Keratinocyte (primary cell): Measurements from ENCODE around the gene FIGN. TPM values are rescaled to one million over a fixed set of nuclear protein-coding genes. Genes with fewer than 3 reads are reported as not detected.

Experiments used
- DNase-seq: peaks from one replicate; pipeline ENCODE4 v3.0.0-alpha.2; 2011; ENCODE audit warnings: low read depth, missing footprints, low spot score
- FAIRE-seq: peaks from 2 replicates; lab custom pipeline; 2011; peaks lifted over from hg19 to GRCh38; lab: Jason Lieb, UNC
- H2AFZ ChIP-seq: 2 replicates; pipeline ENCODE4 v1.6.0; 2012; ENCODE audit warnings: low read length, control low read depth, inconsistent platforms; ENCODE audit not compliant: control insufficient read depth
- H3K27ac ChIP-seq: 2 replicates; pipeline ENCODE4 v1.5.1; 2011; ENCODE audit warnings: low read length; ENCODE audit not compliant: control insufficient read depth, insufficient read depth
- H3K27me3 ChIP-seq: 3 replicates; pipeline ENCODE4 v1.6.0; 2011; ENCODE audit warnings: low read length; ENCODE audit not compliant: control insufficient read depth, insufficient read depth; ENCODE audit errors: extremely low read depth
- H3K36me3 ChIP-seq, 2 experiments: 2 replicates in 1 of 2; 3 replicates in 1 of 2; pipeline ENCODE4 v1.5.1; 2011; ENCODE audit warnings: low read length in 2 of 2, mild to moderate bottlenecking in 1 of 2; ENCODE audit not compliant: control insufficient read depth in 2 of 2, insufficient read depth in 2 of 2; ENCODE audit errors: extremely low read depth in 1 of 2
- H3K4me1 ChIP-seq: 3 replicates; pipeline ENCODE4 v1.5.1; 2011; ENCODE audit warnings: low read length; ENCODE audit not compliant: control insufficient read depth, insufficient read depth; ENCODE audit errors: extremely low read depth
- H3K4me2 ChIP-seq: 3 replicates; pipeline ENCODE4 v1.6.0; 2011; ENCODE audit warnings: low read depth, low read length; ENCODE audit not compliant: control insufficient read depth, insufficient read depth; ENCODE audit errors: extremely low read depth
- H3K4me3 ChIP-seq, 3 experiments: fragments of 200-600 bp in 1 of 3; sonication (generic) in 1 of 3; 2 replicates in 2 of 3; 3 replicates in 1 of 3; pipeline ENCODE4 v1.5.1; 2011 to 2016; ENCODE audit warnings: low read length in 3 of 3, mild to moderate bottlenecking in 3 of 3, control low read depth in 2 of 3, inconsistent platforms in 1 of 3, low read depth in 1 of 3, mixed read lengths in 1 of 3, mixed run types in 1 of 3, moderate library complexity in 1 of 3; ENCODE audit not compliant: control insufficient read depth in 2 of 3, insufficient read depth in 2 of 3; ENCODE audit errors: extremely low read depth in 1 of 3
- H3K79me2 ChIP-seq: 2 replicates; pipeline ENCODE4 v1.6.0; 2012; ENCODE audit warnings: low read length; ENCODE audit not compliant: control insufficient read depth, insufficient read depth
- H3K9ac ChIP-seq: 3 replicates; pipeline ENCODE4 v1.6.0; 2011; ENCODE audit warnings: low read length; ENCODE audit not compliant: control insufficient read depth, insufficient read depth; ENCODE audit errors: extremely low read depth
- H3K9me1 ChIP-seq: 3 replicates; pipeline ENCODE4 v1.6.0; 2011; ENCODE audit warnings: low read length; ENCODE audit not compliant: control insufficient read depth, insufficient read depth; ENCODE audit errors: extremely low read depth
- H3K9me3 ChIP-seq: 2 replicates; pipeline ENCODE4 v1.5.1; 2012; ENCODE audit warnings: low read depth, low read length; ENCODE audit not compliant: control insufficient read depth
- H4K20me1 ChIP-seq: 3 replicates; pipeline ENCODE4 v1.6.0; 2011; ENCODE audit warnings: low read length; ENCODE audit not compliant: control insufficient read depth, insufficient read depth; ENCODE audit errors: extremely low read depth
- CTCF ChIP-seq, 3 experiments: IDR thresholded peaks in 1 of 3; conservative IDR thresholded peaks in 1 of 3; optimal IDR thresholded peaks in 1 of 3; 2 replicates in 2 of 3; 3 replicates in 1 of 3; pipeline versions ENCODE3 to v1.5.1; 2011; ENCODE audit warnings: low read length in 3 of 3, mild to moderate bottlenecking in 3 of 3, moderate library complexity in 2 of 3, control low read depth in 1 of 3, inconsistent platforms in 1 of 3; ENCODE audit not compliant: insufficient read depth in 2 of 3; ENCODE audit errors: extremely low read depth in 1 of 3
- EZH2 ChIP-seq: IDR thresholded peaks from one replicate; pipeline ENCODE4 v1.6.1; 2012; ENCODE audit warnings: inconsistent platforms, mild to moderate bottlenecking, low read length, moderate library complexity
- dilution Hi-C: fragments of 300-500 bp; cut with MboI; formaldehyde crosslinking; loops from one replicate; pipeline ENCODE4 v1.7.0; 2020; ENCODE audit warnings: low sequenced_read_pairs; ENCODE audit not compliant: extremely low pct_ligation_motif_present
- polyA plus RNA-seq, 5 experiments: library from polyadenylated mRNA; depleted of rRNA in 3 of 5; stranded (reverse) in 3 of 5; stranded (forward) in 1 of 5; unstranded in 1 of 5; fragments of >200 nt; gene quantifications; 1 replicate in 1 of 5; 2 replicates in 3 of 5; 3 replicates in 1 of 5; pipeline versions ENCODE4 v1.2.1 to v1.2.3, GENCODE V29; 2011 to 2012; ENCODE audit warnings: missing spikeins in 2 of 5, low read depth in 1 of 5, low replicate concordance in 1 of 5

Gene FIGN
- polyA plus RNA-seq, 1 donor (not counting 4 experiments of a cell fraction or from before 2014, with no cell fraction given) = 2.9 TPM

DNA sequence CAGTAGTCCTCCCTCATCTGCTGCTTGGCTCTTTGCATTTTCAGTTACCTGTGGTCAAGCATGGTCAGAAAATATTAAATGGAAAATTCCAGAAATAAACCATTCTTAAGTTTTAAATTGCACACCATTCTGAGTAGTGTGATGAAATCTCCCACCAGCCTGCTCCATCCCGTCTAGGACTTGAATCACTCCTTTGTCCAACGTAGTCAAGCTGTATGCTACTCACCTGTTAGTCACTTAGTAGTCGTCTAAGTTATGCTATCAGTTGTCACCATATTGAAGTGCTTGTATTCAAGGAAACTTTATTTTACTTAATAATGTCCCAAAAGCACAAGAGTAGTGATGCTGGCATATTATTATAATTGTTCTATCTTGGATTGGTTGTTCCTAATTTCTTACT is 172.5 kb downstream of the FIGN start:
- dilution Hi-C loops = no loop called here
- FAIRE-seq (no peak), DNase-seq (no peak)

DNA sequence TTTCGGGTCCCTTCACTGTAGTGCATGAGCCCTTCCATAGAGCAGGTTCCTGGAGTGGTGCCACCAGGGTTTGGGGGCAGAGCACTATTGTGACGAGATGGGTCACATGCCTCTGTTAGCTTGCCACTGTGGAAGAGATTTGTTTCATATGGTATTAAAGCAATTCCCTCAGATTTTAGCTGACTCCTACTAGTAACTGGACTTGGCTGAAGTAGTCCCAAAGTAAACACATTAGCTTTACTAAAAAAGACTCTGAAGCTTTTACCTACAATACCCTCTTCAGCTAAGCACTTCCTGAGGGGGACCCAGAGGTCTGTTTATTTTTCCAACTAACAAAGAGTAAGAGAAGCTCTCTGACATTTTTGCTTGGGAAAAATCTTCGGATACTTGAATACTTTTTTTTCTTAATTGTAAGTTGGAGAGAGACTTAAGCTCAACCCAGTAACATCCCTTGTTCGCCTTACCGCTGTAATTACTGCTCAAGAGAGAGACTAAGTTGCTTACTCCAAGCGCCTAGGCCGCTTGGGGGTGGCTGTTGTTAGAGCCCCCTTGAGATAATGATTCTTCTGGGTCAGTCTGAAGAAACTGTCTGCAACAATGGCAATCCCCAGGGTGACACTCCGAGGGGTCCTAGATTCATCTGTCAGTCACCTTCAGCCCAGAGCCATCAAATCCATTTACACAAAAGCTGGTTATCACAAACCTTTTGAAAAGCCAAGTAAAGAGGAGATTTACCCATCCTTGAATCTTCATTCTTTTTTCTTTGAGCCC is 177.4 kb downstream of the FIGN start:
- no peak for FAIRE-seq
- no peak for TF ChIP-seq CTCF (optimal IDR thresholded peaks at IDR 0.05 in 1 of 3, IDR thresholded peaks at IDR 0.05 in 1 of 3, conservative IDR thresholded peaks at IDR 0.05 in 1 of 3; ENCODE audit: extremely low read depth in 1 of 3, insufficient read depth in 2 of 3, low read length in 3 of 3)
- TF ChIP-seq EZH2 = no peak
- H3K4me3 ChIP-seq = no peak overlapping the region
- H3K36me3 ChIP-seq = no peaks in the 10 kb centered on the region
- H3K79me2 ChIP-seq = no peaks in the 10 kb centered on the region
- no peaks in the 10 kb centered on the region for H3K27me3 ChIP-seq
- H3K9me3 ChIP-seq = no peaks in the 10 kb centered on the region
- H3K4me1 ChIP-seq = no peaks in the 10 kb centered on the region
- no peak overlapping the region for H2AFZ ChIP-seq
- no peak overlapping the region for H3K9ac ChIP-seq
- H3K4me2 ChIP-seq = no peak overlapping the region
- no peaks in the 10 kb centered on the region for H3K9me1 ChIP-seq
- H4K20me1 ChIP-seq = no peaks in the 10 kb centered on the region
- no peak for DNase-seq
- H3K27ac ChIP-seq = no peak overlapping the region
- dilution Hi-C loops = no loop called here

More for the DNA sequence above, 172.5 kb downstream of the FIGN start:
- Histone ChIP-seq H3K4me3 (no peak overlapping the region), H4K20me1 (no peaks in the 10 kb centered on the region), H3K9me1 (no peaks in the 10 kb centered on the region), H3K27me3 (no peaks in the 10 kb centered on the region), H3K4me1 (no peaks in the 10 kb centered on the region), H3K9ac (no peak overlapping the region), H3K79me2 (no peaks in the 10 kb centered on the region), H3K9me3 (no peaks in the 10 kb centered on the region), H3K27ac (no peak overlapping the region), H3K4me2 (no peak overlapping the region), H2AFZ (no peak overlapping the region), H3K36me3 (no peaks in the 10 kb centered on the region)
- TF ChIP-seq CTCF (optimal IDR thresholded peaks at IDR 0.05 in 1 of 3, IDR thresholded peaks at IDR 0.05 in 1 of 3, conservative IDR thresholded peaks at IDR 0.05 in 1 of 3; ENCODE audit: extremely low read depth in 1 of 3, insufficient read depth in 2 of 3, low read length in 3 of 3) = no peak
- TF ChIP-seq EZH2 = no peak
